ENCODE results near the gene ZNF48. TPM values are rescaled to one million over a fixed set of nuclear protein-coding genes. Genes with fewer than 3 reads are reported as not detected.
A peak's percentile ranks its signal among the peaks of the same experiment; 100 is the strongest.

The ZNF48 gene
- total RNA-seq, 1 donor from 2014 or later: 5.0 TPM

DNA sequence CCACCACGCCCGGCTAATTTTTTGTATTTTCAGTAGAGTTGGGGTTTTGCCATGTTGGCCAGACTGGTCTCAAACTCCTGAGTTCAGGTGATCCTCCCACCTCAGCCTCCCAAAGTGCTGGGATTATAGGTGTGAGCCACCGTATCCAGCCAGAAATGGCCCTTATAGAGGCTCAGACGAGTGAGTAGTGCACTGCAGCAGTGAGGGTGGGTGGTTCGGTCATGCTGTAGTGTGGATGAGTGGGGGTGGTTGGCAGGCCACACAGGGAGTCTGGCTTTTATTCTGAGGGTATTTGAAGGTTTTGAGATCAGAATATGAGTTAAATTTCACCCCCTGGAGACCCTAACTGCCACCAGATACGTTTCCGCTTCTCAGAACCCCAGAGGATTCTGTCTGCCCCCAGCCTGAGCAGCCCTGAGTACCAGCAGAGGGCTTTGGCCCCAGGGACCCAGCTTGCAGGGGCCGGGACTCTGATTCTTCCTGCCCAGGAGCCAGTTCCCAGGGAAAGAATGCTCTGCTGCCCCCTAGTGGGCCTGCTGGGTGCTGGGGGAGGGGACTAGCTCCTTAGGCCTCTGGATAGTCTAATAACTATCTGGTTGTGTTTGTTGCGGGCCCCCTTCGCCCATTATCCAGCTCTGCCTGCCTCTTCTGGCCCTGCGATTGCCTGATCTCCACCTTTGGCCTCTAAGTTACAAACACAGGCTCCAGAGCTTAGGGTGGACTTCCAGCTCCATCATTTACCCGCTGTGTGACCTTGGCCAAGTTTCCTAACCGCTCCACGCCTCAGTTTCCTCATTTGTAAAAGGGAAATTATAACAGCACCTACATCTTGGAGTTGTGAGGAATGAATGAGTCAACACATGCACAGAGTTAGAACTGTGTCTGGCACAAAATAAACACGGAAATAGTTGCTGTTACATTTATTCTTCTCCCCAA, 14.2 kb downstream of the ZNF48 start:
- Histone ChIP-seq H3K27ac (replicated peaks) (peak overlapping the region; percentile 52), H3K27me3 (ENCODE audit: low read depth) (no peaks in the 10 kb centered on the region), H3K36me3 (peaks cover 15% of the 10 kb centered on the region), H3K4me3 (peak overlapping the region; percentile 18), H3K9me3 (replicated peaks) (no peaks in the 10 kb centered on the region), H3K4me1 (peaks cover 37% of the 10 kb centered on the region)
- DNase-seq: peak; percentile 90
- TF ChIP-seq, protein P1, sequence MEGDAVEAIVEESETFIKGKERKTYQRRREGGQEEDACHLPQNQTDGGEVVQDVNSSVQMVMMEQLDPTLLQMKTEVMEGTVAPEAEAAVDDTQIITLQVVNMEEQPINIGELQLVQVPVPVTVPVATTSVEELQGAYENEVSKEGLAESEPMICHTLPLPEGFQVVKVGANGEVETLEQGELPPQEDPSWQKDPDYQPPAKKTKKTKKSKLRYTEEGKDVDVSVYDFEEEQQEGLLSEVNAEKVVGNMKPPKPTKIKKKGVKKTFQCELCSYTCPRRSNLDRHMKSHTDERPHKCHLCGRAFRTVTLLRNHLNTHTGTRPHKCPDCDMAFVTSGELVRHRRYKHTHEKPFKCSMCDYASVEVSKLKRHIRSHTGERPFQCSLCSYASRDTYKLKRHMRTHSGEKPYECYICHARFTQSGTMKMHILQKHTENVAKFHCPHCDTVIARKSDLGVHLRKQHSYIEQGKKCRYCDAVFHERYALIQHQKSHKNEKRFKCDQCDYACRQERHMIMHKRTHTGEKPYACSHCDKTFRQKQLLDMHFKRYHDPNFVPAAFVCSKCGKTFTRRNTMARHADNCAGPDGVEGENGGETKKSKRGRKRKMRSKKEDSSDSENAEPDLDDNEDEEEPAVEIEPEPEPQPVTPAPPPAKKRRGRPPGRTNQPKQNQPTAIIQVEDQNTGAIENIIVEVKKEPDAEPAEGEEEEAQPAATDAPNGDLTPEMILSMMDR (IDR thresholded peaks at IDR 0.05; ENCODE audit: borderline replicate concordance): peak; percentile 96
- intact Hi-C loops (cut with micrococcal nuclease): no loop called here

DNA sequence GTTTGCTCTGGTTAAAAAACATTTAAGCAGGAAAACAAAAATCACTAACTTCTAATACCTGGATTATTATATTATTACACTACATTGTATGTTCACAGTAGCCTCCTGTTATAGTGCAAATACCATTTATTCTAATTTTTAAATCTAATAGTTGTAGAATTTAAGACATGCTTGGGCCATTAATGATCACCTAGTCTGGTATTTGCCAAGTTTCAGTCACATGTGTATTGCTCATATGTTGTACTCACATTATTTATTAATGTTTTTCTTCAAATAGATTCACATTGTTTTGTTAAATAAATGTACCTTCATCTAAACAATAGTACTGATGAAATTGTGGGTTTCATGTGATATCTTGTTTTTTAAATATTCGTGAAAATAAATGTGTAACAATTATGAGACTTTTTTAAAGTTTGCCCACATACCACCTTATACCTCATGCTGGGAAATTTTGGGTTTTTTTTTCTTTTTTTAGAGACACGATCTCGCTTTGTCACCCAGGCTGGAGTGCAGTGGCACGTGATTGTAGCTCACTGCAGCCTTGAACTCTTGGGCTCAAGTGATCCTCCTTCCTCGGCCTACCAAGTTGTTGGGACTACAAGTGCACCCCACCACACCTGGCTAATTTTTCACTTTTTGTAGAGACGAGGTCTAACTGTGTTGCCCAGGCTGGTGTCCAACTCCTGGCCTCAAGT, 18.0 kb downstream of the ZNF48 start:
- DNase-seq: no peak
- Histone ChIP-seq H3K27me3 (ENCODE audit: low read depth) (no peaks in the 10 kb centered on the region), H3K36me3 (peaks cover 15% of the 10 kb centered on the region), H3K9me3 (replicated peaks) (no peaks in the 10 kb centered on the region), H3K4me3 (no peak overlapping the region), H3K27ac (replicated peaks) (peak overlapping the region; percentile 51), H3K4me1 (peaks cover 32% of the 10 kb centered on the region)
- intact Hi-C loops (cut with micrococcal nuclease): no loop called here
- TF ChIP-seq, protein P1 (IDR thresholded peaks at IDR 0.05; ENCODE audit: borderline replicate concordance): no peak

DNA sequence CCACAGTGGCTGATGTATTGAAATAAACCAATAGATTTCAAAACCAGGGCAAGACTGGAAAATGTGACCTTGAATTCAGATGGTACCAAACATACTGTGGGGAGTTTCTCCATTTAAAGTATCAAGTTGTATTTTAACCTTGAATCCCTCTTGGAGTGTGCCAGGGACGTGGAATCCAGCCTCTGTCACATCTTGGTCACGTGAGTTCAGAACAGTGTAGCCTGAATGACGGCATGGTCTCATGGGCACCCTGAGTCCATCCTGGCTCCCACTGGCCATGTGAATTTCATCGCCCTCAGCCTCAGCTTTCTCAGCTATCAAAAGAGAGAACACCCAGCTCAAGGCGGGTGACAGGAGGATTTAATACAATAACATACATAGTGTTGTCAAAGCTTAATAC, 18.9 kb downstream of the ZNF48 start:
- TF ChIP-seq, protein P1 (IDR thresholded peaks at IDR 0.05; ENCODE audit: borderline replicate concordance): no peak
- Histone ChIP-seq H3K4me3 (no peak overlapping the region), H3K9me3 (replicated peaks) (no peaks in the 10 kb centered on the region), H3K36me3 (peaks cover 15% of the 10 kb centered on the region), H3K27me3 (ENCODE audit: low read depth) (no peaks in the 10 kb centered on the region), H3K4me1 (peaks cover 26% of the 10 kb centered on the region), H3K27ac (replicated peaks) (peak overlapping the region; percentile 51)
- DNase-seq: no peak
- intact Hi-C loops (cut with micrococcal nuclease): no loop called here

DNA sequence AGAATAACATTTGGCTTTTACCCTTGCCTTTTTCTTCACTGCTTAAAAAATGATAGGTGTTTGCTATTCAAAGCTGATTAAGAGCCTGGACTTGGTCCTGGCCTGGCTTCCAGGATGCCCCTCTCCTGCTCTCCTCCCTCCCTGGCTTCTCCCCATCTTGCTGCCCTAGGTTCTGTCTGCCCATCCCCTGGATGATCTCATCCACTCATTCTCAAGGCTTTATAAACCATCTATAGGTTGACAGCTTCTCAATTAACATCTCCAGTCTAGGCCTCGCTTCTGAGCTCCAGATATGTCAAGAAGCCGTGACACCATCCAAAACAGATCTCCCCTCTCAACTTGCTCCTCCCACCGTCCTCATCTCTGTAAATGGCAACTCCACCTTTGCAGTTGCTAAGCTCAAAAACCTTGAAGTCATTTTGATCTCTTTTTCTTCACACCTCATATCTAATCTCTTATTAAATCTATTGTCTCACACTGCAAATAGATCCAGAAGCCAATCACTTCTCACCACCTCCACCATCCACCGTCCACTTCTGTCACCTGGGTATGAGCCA, 20.9 kb downstream of the ZNF48 start:
- H3K36me3 ChIP-seq: peaks cover 15% of the 10 kb centered on the region
- DNase-seq: no peak
- no peak overlapping the region for H3K4me3 ChIP-seq
- H3K4me1 ChIP-seq: peaks cover 15% of the 10 kb centered on the region
- no peaks in the 10 kb centered on the region for H3K27me3 ChIP-seq (ENCODE audit: low read depth)
- intact Hi-C loops (cut with micrococcal nuclease): no loop called here
- H3K27ac ChIP-seq (replicated peaks): no peak overlapping the region
- H3K9me3 ChIP-seq (replicated peaks): no peaks in the 10 kb centered on the region
- TF ChIP-seq, protein P1 (IDR thresholded peaks at IDR 0.05; ENCODE audit: borderline replicate concordance): no peak

DNA sequence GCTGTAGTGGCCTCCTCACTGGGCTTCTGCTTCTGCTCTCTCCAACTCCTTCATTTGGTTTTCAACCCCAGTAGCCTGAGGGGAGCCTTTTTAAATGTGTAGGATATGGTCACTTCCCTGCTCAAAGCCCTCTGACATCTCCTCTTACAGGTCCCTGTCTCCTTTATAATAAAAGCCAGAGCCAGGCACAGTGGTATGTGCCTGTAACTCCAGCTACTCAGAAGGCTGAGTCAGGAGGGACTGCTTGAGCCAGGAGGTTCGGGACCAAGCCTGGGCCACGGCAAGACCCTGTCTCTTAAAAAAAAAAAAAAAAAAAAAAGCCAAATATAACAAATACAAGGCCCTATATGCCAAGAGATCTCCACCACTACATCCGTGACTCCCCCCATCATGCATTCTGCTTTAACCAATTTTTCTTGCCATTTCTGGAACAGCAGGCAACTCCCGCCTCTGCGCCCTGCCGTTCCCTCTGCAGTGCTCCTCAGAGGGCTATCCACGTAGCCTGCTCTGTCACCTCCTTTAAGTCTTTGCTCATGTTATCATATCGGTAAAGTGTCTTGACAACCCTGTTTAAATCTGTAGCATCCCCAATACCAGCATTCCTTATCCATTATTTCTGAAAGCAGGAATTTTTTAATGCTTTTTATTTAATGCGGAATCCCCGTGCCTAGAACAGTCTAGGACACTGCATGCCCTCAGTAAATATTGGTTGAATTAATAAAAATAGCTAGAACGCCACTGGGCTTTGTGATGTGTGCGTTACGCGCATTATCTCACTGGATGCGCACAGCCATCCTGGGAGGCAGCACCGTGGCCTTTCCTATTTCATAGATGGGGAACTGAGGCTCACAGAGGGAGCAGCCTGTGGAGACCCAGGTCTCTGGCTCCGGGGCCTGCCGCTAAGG, 21.7 kb downstream of the ZNF48 start:
- peaks cover 15% of the 10 kb centered on the region for H3K36me3 ChIP-seq
- DNase-seq: no peak
- intact Hi-C loops (cut with micrococcal nuclease): no loop called here
- H3K4me3 ChIP-seq: peak overlapping the region; percentile 77
- TF ChIP-seq, protein P1 (IDR thresholded peaks at IDR 0.05; ENCODE audit: borderline replicate concordance): no peak
- peak overlapping the region; percentile 92 for H3K27ac ChIP-seq (replicated peaks)
- H3K4me1 ChIP-seq: peaks cover 15% of the 10 kb centered on the region
- H3K27me3 ChIP-seq (ENCODE audit: low read depth): no peaks in the 10 kb centered on the region
- no peaks in the 10 kb centered on the region for H3K9me3 ChIP-seq (replicated peaks)

All from left ventricle myocardium inferior (tissue), 1 donor.